ENCODE data around the gene HPCAL1.

The HPCAL1 gene

GRCh38 chr2:10269291-10269690 lies 33.4 kb upstream of the HPCAL1 start:
- DNase-seq = no peak

GRCh38 chr2:10269711-10270610 lies 32.7 kb upstream of the HPCAL1 start:
- no peak for DNase-seq

GRCh38 chr2:10271509-10271908 lies 31.2 kb upstream of the HPCAL1 start:
- DNase-seq = no peak

- DNase-seq = no peak
Measured at GRCh38 chr2:10271946-10272345, 30.8 kb upstream of the HPCAL1 start.

DNA sequence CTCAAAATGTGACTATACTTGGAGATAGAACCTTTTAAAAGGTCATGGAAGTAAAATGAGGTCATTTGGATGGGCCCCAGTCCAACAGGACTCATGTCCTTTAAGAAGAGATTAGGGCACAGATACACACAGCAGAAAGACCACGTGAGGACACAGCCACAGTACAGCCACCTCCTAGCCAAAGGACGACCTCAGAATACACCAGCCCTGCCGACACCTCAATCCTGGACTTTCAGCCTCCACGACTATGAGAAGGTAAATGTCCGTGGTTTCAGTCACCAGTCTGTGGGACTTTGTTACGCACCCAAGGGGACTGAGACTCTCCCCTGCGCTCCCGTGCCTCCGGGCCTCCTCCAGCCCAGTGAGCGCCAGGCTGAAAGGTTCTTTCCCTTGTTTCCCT lies 30.2 kb upstream of the HPCAL1 start:
- no peak for DNase-seq

DNA sequence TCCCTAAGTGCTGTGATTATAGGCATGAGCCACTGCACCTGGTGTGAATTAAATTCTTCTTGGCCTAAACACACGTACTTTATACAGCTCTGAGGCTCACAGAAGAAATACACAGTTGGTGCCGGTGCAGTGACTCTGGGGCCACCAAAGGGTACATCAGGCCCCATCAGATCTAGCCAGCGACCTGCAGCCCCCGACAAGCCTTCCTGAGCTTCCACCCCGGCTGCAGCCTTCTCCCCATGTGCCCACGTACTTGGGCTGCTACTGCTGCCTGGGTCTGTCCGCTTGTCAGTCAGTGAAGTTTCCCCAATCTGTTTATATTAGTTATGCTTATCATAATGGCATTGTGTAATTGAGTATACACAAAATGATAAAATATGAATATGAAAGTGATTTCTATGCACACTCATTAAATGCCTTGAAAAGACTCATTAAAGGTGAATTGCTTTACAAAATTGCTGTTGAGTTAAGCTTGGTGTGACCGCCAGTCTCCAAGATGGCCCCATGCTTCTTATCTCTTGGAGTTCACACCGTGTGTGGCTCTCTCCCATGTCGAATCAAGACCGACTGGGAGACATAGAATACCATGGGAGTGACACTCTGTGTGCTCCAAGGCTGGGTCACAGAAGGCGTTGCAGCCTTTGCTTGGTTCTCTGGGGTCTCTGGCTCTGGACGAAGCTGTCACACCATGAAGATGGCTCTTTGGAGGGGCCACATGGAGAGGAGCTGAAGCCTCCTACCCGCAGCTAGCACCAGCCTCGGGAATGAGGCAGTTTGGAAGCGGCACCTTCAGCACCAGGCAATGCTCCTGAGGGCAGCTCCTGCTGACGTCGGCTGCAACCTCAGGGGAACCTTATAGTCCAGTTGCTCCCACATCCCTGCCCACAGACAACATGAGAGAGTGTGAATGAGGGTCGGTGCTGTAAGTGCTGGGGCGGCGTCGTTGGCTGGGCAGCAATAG lies 29.2 kb upstream of the HPCAL1 start:
- DNase-seq = no peak

DNA sequence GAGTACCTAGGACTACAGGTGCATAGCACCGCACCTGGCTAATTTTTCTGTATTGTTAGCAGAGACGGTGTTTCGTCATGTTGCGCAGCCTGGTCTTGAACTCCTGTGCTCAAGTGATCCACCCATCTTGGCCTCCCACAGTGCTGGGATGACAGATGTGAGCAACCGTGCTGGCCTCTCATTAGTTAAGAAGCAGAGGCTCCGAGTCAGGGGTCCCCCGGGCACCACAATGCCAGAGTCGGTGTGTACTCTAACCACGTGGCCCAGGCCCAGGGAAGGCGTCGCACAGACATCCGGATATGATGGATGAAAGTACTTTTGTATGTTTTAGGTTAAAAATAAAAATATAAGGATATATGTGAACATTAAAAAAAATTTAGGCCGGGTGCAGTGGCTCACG lies 28.3 kb upstream of the HPCAL1 start:
- DNase-seq = no peak

GRCh38 chr2:10274983-10275802 lies 27.5 kb upstream of the HPCAL1 start:
- DNase-seq = no peak

- no peak for DNase-seq
Measured at GRCh38 chr2:10276481-10277292, 26.0 kb upstream of the HPCAL1 start.

DNA sequence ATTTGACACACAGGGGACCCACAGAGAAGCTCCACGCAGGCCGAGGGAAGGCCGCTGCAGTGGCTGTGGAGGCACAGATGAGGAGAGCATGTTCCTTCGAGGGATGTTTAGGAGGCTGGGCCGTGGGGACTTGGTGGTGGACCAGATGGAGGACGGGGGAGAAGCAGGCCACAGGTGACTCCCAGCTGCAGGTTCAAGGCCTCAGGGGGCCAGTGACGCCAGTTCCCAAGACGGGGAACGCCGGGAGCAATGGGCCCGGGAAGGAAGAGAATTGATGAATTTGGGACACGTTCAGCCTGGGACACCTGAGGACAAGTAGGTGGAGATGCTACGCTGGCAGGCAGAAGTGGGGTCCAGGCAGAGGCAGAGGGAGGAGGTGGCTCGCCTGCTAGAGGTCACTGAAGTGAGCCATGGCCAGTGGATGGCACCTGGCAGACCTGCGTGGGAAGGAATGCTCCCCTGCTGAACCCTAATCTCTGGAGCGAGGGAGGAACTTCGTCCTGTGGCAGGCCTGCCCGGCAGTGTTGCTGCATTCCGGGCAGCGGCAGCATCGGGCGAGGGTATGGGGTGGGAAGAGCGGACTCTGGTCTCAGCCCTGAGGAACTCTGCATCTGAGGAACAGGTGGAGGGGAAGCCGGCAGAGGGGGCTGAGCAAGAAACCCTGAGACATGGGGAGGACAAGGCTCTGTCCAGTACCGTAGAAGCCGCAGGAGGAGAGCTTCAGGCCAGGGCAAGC lies 25.2 kb upstream of the HPCAL1 start:
- DNase-seq = no peak

DNA sequence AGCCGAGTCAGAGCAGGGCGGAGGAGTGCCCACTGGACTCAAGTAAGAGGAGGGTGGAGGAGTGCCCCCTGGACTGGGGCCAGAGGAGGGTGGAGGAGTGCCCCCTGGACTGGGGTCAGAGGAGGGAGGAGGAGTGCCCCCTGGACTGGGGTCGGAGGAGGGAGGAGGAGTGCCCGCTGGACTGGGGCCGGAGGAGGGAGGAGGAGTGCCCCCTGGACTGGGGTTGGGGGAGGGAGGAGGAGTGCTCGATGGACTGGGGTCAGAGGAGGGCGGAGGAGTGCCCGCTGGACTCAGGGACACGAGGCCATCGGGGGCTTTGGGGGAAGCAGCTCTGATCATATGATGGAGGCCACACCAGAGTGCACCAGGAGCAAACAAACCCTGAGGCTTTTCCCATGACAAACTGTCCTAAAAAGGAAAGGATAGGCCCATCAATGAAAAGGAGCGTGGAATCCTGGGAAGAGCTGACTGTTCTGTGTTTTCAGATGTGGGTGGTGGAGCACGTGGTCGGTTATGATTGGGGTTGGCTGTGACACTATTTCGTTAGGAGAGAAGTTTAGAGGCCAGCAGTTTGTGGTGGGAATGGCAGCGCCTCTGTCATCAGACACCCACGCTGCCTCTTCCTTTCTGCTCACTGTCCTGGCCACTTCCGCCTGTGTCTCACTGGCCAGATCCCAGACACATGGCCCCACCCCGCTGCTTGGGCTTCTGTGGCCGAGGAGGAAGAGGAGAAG lies 24.5 kb upstream of the HPCAL1 start:
- DNase-seq = peak in 38 of 58 donors; percentile 5 to 53 (median 29)

DNA sequence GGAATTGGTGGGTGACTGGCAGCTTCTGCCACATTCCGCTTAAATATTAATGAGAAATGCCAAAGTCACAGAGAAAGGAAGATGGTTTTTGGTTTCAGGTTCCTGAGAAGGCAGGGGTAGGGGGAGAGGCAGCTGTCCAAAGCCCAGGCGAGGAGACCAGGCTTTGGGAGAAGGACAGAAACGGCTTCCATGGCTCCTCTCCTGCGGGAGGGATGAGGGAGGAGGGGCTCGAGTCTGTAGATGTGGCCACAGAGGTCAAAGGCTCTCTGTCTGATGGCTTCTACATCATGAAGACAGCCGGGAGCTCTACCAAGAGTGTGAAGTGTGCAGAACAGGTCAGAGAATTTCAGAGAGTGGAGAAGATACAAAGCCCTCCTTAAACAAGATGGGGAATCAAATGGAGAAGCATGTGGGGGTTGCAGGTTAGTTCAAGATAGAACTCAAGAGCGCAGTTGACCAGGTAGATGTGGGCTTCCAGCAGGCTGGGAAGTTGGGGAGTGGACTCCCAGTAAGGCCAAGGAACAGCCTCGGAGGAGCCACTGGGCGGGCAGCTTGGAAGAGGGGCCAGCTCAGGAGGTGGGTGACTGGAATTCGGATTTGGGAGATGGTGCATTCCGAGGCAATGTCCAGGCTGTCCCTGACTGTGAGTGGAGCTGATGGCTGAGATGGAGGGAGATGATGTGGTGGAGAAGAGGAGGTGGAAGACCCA lies 23.8 kb upstream of the HPCAL1 start:
- no peak for DNase-seq

GRCh38 chr2:10279472-10279870 lies 23.2 kb upstream of the HPCAL1 start:
- DNase-seq = no peak

- DNase-seq = no peak
Measured at GRCh38 chr2:10279946-10280463, 22.7 kb upstream of the HPCAL1 start.

GRCh38 chr2:10281891-10282290 lies 20.8 kb upstream of the HPCAL1 start:
- no peak for DNase-seq

DNA sequence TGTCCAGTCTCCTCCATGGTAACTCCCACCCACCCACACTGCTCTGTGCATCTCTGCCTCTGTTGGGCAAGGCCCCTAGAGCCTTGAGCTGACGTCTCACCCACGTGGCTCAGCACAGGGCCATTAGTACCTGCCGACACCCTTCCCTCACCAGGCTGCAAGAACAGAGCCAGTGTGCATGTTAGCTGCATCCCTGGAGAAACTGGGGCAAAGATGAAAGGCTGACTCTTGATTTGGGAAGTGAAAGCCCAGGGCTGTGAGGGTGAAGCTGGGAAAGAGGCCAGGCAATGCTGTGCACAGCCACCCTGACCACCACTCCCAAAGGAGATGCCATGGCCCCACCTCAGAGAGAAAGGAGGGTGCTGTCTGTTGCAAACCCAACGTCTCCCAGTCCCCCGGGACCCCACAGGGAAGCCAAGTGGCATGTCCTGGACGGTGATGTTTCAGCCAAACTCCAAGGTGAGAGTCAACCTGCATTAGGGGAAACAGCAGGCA lies 20.0 kb upstream of the HPCAL1 start:
- DNase-seq = no peak
